Neutrophil (primary cell): ENCODE results near the gene KCNE4.

Source experiments
- H3K27ac ChIP-seq: fragments of 200-600 bp; sonication (generic); 2 replicates; pipeline ENCODE4 v1.5.1; 2016; ENCODE audit warnings: mild to moderate bottlenecking, moderate library complexity
- H3K27me3 ChIP-seq: fragments of 200-600 bp; sonication (generic); 2 replicates; pipeline ENCODE4 v1.6.0; 2016; ENCODE audit warnings: mild to moderate bottlenecking
- H3K36me3 ChIP-seq: fragments of 200-600 bp; sonication (generic); 2 replicates; pipeline ENCODE4 v1.5.1; 2017
- H3K4me1 ChIP-seq, 2 experiments: fragments of 200-600 bp in 1 of 2; sonication (generic) in 1 of 2; 1 replicate in 1 of 2; 2 replicates in 1 of 2; pipeline versions ENCODE4 v1.5.1 to v1.6.1; 2013 to 2016; ENCODE audit warnings: low read depth in 1 of 2, low read length in 1 of 2, mild to moderate bottlenecking in 1 of 2, moderate library complexity in 1 of 2; ENCODE audit not compliant: control insufficient read depth in 1 of 2, insufficient read depth in 1 of 2
- H3K4me3 ChIP-seq, 2 experiments: fragments of 200-600 bp in 1 of 2; sonication (generic) in 1 of 2; 1 replicate in 1 of 2; 2 replicates in 1 of 2; pipeline ENCODE4 v1.5.1; 2013 to 2016; ENCODE audit warnings: low read depth in 1 of 2, low read length in 1 of 2, mild to moderate bottlenecking in 1 of 2, moderate library complexity in 1 of 2
- H3K9me3 ChIP-seq: fragments of 200-600 bp; sonication (generic); 2 replicates; pipeline ENCODE4 v1.5.1; 2016
- TF ChIP-seq, protein P1 (sequence below): fragments of 200-600 bp; sonication (generic); IDR thresholded peaks from 2 replicates; pipeline ENCODE4 v1.5.1; 2016; ENCODE audit warnings: antibody characterized with exemption

The KCNE4 gene

DNA sequence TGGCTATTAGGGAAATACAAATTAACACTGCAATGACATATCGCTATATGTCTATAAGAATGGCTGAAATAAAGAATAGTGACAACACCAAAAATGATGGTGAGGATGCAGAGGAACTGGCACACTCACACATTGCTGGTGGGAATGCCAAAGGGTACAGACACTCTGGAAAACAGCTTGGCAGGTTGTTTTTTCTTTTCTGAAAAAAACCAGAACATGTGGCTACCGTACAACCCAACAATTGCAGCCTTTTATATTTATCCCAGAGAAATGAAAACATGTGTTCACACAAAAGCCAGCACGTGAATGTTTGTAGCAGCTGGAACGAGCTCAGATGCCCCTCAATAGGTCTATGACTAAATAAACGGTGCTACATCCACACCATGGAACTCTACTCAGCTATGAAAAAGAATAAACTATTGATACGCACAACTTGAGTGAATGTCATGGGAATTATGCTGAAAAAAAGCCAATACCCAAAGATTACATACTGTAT lies 45.9 kb downstream of the KCNE4 start:
- peaks cover 0 to 5% of the 10 kb centered on the region in 2 experiments for H3K4me1 ChIP-seq
- no peak overlapping the region for H3K27ac ChIP-seq
- H3K36me3 ChIP-seq = no peaks in the 10 kb centered on the region
- TF ChIP-seq, protein P1, sequence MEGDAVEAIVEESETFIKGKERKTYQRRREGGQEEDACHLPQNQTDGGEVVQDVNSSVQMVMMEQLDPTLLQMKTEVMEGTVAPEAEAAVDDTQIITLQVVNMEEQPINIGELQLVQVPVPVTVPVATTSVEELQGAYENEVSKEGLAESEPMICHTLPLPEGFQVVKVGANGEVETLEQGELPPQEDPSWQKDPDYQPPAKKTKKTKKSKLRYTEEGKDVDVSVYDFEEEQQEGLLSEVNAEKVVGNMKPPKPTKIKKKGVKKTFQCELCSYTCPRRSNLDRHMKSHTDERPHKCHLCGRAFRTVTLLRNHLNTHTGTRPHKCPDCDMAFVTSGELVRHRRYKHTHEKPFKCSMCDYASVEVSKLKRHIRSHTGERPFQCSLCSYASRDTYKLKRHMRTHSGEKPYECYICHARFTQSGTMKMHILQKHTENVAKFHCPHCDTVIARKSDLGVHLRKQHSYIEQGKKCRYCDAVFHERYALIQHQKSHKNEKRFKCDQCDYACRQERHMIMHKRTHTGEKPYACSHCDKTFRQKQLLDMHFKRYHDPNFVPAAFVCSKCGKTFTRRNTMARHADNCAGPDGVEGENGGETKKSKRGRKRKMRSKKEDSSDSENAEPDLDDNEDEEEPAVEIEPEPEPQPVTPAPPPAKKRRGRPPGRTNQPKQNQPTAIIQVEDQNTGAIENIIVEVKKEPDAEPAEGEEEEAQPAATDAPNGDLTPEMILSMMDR = no peak
- H3K27me3 ChIP-seq = no peaks in the 10 kb centered on the region
- H3K9me3 ChIP-seq = no peaks in the 10 kb centered on the region
- no peak overlapping the region for H3K4me3 ChIP-seq

DNA sequence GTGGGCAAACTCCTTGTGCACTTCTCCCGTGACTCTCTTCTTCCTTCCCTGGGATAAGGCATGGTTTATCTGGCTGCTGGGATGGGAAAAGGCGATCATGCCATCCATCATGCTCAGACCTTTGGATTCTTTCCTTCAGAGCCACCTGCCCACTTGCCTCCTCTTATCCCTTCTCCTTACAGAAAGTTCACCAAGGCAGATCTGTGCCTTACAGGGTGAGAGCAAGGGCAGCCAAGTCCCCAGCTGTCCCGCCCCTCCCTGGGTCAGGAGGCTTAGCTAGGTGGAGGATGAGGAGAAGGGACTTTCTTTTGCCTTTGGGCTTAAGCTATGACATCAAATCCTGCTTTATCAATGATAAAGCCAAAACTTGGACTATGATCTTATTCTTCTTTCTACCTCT lies 47.6 kb downstream of the KCNE4 start:
- Histone ChIP-seq H3K9me3 (no peaks in the 10 kb centered on the region), H3K27me3 (no peaks in the 10 kb centered on the region), H3K27ac (no peak overlapping the region), H3K4me3 (no peak overlapping the region), H3K36me3 (no peaks in the 10 kb centered on the region), H3K4me1 (peaks cover 0 to 5% of the 10 kb centered on the region in 2 experiments)
- TF ChIP-seq, protein P1 = no peak

DNA sequence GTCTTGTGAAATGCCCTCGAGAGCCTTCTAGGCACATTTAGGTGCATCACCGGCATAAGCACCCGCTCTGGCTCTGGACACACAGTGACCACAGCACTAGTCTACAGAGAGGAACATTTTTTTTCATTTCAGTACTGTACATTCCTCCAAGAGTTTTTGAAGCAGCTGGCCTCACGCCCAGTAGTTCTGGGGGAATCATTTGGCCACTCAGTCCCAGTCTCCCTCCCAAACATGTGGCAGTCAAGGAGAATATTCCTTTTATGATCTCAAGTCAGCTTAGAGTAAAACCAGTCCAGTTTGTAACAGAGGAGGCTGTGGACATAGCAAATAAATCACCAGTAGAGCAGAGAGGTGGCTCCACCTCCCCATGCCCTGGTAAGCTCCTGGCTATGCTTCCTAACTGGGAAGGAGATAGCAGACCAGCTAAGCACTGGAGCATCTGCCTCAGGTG lies 48.1 kb downstream of the KCNE4 start:
- Histone ChIP-seq H3K9me3 (no peaks in the 10 kb centered on the region), H3K27me3 (no peaks in the 10 kb centered on the region), H3K27ac (no peak overlapping the region), H3K36me3 (no peaks in the 10 kb centered on the region), H3K4me3 (no peak overlapping the region), H3K4me1 (peaks cover 0 to 5% of the 10 kb centered on the region in 2 experiments)
- TF ChIP-seq, protein P1 = no peak

DNA sequence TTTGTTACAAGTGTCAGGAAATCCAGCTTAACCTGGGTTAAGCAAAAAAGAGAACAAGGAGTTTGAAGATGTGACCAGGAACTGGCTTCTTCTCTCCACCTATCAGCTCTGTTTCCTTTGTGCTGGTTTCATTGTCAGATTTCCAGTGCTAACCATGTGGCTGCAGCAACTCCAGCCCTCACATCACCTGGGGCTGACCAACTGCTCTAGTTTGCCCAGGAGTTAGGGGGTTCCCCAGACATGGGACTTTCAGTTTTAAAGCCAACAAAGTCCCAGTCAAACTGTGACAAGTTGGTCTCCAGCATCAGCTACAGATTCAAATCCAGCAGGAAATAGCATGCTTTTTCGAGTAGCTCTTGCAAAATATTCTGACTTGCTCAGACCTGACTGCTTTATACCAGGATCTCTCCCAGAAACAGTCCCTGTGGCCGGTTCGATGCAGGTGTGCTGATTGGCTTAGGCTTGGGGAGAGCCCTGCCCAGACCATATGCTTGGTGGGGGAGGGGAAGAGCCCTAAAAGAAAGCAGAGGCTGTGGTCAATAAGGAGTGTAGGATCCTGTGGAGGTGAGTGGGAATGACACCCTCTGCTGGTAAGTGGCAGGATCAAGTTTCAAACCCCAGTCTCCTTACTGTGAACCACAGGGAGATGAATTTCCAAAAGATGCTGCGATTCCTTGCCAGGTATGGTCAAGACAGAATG lies 49.5 kb downstream of the KCNE4 start:
- H3K4me1 ChIP-seq = peaks cover 0 to 5% of the 10 kb centered on the region in 2 experiments
- no peaks in the 10 kb centered on the region for H3K9me3 ChIP-seq
- H3K27ac ChIP-seq = no peak overlapping the region
- TF ChIP-seq, protein P1 = no peak
- no peaks in the 10 kb centered on the region for H3K36me3 ChIP-seq
- no peak overlapping the region for H3K4me3 ChIP-seq
- no peaks in the 10 kb centered on the region for H3K27me3 ChIP-seq

DNA sequence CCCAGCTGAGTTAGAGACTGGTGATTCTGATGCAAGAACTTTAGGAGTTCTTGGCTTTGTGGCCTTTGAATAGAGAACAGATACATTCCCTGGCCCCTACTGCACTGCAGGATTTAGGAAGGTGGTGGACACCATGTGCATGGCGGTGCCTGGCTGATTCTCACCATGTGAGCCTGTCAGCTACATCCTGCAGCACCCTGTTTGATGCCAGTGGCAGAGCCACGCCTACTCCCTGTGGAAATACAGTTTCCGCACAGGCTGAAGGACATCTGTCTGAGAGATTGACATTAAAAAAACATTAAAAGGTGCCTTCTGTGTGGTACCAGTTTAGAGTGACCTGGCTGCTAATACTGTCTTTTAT lies 50.0 kb downstream of the KCNE4 start:
- Histone ChIP-seq H3K27ac (no peak overlapping the region), H3K9me3 (no peaks in the 10 kb centered on the region), H3K27me3 (no peaks in the 10 kb centered on the region), H3K4me1 (peaks cover 0 to 5% of the 10 kb centered on the region in 2 experiments), H3K4me3 (no peak overlapping the region), H3K36me3 (no peaks in the 10 kb centered on the region)
- TF ChIP-seq, protein P1 = no peak
